ENCODE measurements around the gene PTTG1IP.

- TF ChIP-seq CTCF (IDR thresholded peaks at IDR 0.05) = no peak
- no peak for TF ChIP-seq EZH2 (IDR thresholded peaks at IDR 0.05; ENCODE audit: borderline replicate concordance, insufficient read depth, low read depth, low read length, poor library complexity, severe bottlenecking)
Measured at GRCh38 chr21:44872649-44873355, 688 bp downstream of the PTTG1IP start.
